NB4 (cell line): ENCODE data around the gene CGNL1.

Experiments used
- CTCF ChIP-seq: IDR thresholded peaks from one replicate; pipeline ENCODE4 v1.5.1; 2012; ENCODE audit warnings: low read depth, low read length
- MAX ChIP-seq: IDR thresholded peaks from 2 replicates; pipeline ENCODE4 v1.6.1; 2011; ENCODE audit warnings: low read depth, low read length
- MYC ChIP-seq: IDR thresholded peaks from 2 replicates; pipeline ENCODE4 v1.6.1; 2011; ENCODE audit warnings: low read depth, low read length
- POLR2A ChIP-seq: IDR thresholded peaks from 2 replicates; pipeline ENCODE4 v1.6.1; 2011; ENCODE audit warnings: mild to moderate bottlenecking; ENCODE audit not compliant: insufficient read length; ENCODE audit errors: extremely low read depth

GRCh38 chr15:57339321-57339720 is 37.0 kb upstream of the CGNL1 start:
- TF ChIP-seq MAX: no peak
- TF ChIP-seq CTCF: no peak
- TF ChIP-seq POLR2A: no peak
- TF ChIP-seq MYC: no peak
